Retina (tissue), 1 donor: ENCODE data around the gene CLDN9.

Experiments
- DNase-seq: peaks from one replicate; pipeline ENCODE4 v3.0.0-alpha.2; 2016

CLDN9 gene

GRCh38 chr16:3058139-3059030, 45.7 kb downstream of the CLDN9 start:
- peak; percentile 28 for DNase-seq

DNA sequence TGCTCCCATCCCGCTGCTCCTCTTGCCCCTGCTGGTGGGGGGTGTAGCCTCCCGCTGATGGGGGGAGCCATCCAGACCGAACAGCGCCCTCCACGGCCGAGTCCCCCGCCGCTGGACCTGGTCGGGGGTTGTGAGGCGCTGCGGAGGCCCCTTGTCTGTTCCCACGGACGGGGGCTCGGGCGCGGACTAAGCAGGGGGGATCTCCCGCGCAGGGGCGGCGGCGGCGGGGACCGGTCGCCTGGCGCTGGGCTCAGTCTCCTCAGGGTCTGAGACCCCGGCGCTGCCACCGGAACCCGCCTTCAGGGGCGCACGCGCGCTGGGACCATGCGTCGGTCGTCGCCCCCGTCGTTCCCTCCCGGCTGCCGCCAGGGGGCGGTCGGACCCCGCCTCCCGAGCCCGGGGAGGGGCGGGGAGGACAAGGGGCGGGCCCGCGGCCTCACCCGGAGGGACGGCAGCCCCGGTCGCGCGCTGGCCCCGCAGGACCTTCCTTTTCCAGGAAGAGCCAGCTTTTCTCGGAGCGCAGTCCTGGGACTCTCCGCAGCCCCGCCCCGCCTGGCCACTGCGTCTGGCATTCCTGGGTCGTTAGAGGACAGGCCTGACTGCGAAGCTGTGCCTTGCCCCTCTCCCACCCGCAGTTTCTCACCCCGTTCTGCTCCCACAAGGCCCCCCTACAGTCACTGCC, 46.5 kb downstream of the CLDN9 start:
- DNase-seq = peak; percentile 94

DNA sequence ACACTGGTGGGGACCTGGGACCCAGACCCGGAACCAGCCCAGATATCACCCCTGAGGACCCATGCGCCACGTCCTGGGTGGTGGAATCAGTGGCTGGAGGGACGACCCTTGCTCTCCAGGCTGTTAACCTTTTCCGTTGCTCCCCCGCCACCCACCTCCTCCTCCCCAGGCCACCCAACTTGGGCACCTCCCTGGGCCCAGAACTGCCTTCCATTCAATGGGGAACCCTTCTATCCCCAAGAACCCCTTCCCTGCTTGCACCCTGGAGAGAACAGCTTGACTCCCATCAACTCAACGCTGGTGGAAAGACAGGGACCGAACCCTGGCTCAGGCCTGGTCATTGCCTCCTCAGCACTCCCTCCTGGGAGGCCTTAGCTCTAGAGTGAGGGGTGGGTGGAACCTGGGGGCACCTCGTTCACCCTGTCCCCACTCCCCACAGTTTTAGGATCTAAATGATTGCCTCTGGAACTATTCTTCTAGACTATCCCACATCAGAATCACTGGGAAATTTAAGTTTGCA, 47.1 kb downstream of the CLDN9 start:
- no peak for DNase-seq

DNA sequence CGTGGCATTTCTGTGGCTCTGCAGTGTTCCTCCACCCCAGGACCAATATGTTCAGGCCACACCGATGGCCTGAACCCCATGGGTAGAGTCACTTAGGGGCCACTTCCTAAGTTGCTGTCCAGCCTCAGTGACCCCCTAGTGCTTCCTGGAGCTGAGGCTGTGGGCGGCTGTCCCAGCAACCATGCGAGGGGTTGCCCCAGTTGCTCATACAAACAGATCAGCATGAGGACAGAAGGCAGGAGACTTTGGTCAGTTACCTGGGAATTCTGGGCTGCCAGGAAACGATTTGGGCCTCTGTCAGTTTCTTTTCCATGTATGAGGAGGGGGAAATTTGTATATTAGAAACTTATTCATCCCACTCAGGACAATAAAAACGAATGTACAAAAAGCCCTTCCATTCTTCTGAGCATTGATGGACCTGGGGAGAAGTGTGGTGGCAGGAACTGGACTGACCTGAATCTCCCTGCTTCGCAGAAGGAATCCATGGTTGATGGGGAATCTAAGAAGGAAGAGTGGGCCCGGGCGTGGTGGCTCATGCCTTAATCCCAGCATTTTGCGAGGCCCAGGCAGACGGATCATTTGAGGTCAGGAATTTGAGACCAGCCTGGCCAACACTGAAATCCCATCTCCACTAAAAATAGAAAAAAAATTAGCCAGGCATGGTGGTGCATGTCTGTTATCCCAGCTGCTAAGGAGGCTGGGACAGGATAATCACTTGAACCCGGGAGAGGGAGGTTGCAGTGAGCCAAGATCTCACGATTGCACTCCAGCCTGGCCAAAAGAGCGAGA, 47.8 kb downstream of the CLDN9 start:
- no peak for DNase-seq

DNA sequence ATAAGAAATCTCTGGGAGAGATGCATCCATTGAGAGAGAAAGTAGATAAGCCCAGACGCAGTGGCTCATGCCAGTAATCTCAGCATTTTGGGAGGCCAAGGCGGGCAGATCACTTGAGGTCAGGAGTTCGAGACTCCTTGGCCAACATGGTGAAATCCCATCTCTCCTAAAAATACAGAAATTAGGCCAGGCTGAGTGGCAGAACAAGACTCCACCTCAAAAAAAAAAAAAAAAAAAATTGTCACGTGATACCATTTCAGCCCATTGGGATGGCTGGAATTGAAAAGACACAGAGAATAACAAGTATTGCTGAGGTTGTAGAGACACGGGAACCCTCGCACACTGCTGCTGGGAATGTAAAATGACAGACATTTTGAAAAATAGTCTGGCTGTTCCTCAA, 49.8 kb downstream of the CLDN9 start:
- no peak for DNase-seq

GRCh38 chr16:3063625-3064386, 51.1 kb downstream of the CLDN9 start:
- no peak for DNase-seq
